Hepatocyte (in vitro differentiated cells): Measurements from ENCODE around the gene GABRD.

Source experiments
- CTCF ChIP-seq: fragments of 200-600 bp; sonication (generic); IDR thresholded peaks from 2 replicates; pipeline ENCODE4 v1.5.1; 2016; ENCODE audit warnings: antibody characterized with exemption, mild to moderate bottlenecking; ENCODE audit not compliant: poor library complexity
- EZH2 ChIP-seq: fragments of 200-600 bp; sonication (generic); IDR thresholded peaks from 2 replicates; pipeline ENCODE4 v1.6.1; 2016; ENCODE audit warnings: antibody characterized with exemption, mild to moderate bottlenecking, borderline replicate concordance

DNA sequence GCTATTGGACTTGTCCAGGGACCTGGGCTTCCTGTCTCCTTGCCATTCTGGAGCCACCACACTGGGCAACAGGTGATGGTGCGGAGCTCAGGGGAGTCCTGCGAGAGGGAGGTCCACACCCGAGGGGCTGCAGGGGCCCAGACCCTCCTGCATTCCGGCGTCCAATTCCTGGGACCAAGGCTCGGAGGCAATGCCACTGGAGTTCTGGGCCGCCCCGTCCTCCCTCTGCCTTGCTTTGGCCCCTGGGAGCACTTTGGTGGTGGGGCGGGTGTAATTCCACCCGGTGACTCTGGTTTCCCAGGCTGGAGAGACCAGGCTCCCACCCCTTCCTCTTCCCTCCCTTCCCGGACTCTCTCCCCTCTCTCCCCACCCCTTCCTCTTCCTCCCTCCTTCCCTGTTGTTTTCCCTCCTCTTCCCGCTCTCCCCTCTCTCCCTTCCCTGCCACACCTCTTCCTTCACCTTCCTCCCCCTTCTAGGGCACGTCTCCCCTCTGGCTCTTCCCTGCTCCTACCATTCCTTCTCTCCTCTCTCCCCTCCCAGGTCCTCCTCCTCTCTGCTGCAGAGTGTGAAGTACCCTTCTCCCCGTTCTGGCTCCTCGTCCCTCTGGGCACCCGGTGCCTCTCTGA is 33.0 kb downstream of the GABRD start:
- TF ChIP-seq CTCF (no peak), EZH2 (no peak)
